HG02852 (cell line): ENCODE data around the gene IFT122.
A peak's percentile ranks its signal among the peaks of the same experiment; 100 is the strongest.
"Not testable (repeated sequence)": the region's sequence is repeated elsewhere in the genome, so short reads cannot be mapped to it uniquely, and the experiment has no call there.

Source experiments
- ATAC-seq: cut with Tn5 transposase; IDR thresholded peaks from one replicate; pipeline ENCODE4 v1.9.1; 2021; ENCODE audit warnings: mild to moderate bottlenecking, moderate library complexity; ENCODE audit not compliant: unreplicated experiment

Gene IFT122, protein sequence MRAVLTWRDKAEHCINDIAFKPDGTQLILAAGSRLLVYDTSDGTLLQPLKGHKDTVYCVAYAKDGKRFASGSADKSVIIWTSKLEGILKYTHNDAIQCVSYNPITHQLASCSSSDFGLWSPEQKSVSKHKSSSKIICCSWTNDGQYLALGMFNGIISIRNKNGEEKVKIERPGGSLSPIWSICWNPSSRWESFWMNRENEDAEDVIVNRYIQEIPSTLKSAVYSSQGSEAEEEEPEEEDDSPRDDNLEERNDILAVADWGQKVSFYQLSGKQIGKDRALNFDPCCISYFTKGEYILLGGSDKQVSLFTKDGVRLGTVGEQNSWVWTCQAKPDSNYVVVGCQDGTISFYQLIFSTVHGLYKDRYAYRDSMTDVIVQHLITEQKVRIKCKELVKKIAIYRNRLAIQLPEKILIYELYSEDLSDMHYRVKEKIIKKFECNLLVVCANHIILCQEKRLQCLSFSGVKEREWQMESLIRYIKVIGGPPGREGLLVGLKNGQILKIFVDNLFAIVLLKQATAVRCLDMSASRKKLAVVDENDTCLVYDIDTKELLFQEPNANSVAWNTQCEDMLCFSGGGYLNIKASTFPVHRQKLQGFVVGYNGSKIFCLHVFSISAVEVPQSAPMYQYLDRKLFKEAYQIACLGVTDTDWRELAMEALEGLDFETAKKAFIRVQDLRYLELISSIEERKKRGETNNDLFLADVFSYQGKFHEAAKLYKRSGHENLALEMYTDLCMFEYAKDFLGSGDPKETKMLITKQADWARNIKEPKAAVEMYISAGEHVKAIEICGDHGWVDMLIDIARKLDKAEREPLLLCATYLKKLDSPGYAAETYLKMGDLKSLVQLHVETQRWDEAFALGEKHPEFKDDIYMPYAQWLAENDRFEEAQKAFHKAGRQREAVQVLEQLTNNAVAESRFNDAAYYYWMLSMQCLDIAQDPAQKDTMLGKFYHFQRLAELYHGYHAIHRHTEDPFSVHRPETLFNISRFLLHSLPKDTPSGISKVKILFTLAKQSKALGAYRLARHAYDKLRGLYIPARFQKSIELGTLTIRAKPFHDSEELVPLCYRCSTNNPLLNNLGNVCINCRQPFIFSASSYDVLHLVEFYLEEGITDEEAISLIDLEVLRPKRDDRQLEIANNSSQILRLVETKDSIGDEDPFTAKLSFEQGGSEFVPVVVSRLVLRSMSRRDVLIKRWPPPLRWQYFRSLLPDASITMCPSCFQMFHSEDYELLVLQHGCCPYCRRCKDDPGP

DNA sequence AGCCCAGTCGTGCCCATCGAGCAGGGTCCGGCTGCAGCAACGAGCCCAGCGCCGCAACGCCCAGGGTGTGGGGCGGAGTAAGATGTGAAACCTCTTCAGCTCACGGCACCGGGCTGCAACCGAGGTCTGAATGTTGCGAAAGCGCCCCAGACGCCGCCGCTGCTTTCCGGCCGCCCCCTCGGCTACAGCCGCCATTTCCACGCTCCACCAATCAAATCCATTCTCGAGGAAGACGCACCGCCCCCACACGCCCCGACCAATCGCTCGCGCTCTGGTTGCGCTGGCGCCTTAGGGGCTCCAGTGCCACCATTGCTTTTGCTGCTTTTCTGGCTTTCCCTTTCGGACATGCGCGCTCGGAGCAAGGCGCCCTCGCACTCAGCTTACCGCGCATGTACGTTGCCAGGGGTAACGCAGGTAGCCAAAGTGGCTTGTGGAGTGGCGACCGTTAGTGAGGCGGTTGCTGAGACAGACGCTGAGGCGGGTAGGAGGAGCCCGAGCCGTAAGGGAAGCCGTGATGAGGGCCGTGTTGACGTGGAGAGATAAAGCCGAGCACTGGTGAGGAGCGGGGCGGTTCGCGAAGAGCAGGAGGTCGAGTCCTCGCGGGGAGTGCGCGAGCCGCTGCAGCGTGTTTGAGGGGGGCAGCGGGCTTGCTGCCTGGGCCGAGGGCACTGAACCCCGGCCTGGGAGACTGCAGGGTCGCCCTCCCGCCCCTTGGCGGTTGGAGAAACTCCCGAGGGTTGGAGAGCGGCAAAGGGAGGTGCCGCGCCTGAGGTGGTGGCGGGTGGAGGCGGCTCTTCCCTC is at the start of gene IFT122, which contains the start of gene MBD4:
TSS of gene IFT122 (plus strand) at position 408 of the 801 bp plus-strand sequence. CDS start at position 515, 107 bp downstream.
TSS of gene MBD4 (minus strand) at position 132 of the 801 bp plus-strand sequence. CDS start at position 17, 115 bp downstream.
- ATAC-seq, result peak; percentile 84

DNA sequence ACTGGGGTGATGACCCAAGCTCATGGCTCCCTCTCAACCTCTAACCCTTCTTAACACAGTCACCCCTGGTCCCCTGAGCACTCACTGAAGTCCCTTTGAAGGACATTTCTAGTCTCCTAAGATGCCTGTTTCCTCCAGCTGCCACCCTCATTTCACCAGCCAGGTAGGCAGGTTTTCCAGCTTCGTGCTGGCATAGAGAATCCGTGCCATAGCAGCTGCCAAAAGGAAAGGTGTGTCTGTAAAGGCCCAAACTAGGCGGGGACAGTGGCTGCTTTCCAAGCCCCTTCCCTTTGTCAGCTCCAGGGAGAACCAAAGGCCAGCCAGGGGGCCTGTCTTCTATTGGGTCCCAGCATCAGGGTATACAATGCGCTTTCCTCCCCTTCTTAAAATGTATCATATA is 48.4 kb upstream of the IFT122 start:
- ATAC-seq, result not testable (repeated sequence)

DNA sequence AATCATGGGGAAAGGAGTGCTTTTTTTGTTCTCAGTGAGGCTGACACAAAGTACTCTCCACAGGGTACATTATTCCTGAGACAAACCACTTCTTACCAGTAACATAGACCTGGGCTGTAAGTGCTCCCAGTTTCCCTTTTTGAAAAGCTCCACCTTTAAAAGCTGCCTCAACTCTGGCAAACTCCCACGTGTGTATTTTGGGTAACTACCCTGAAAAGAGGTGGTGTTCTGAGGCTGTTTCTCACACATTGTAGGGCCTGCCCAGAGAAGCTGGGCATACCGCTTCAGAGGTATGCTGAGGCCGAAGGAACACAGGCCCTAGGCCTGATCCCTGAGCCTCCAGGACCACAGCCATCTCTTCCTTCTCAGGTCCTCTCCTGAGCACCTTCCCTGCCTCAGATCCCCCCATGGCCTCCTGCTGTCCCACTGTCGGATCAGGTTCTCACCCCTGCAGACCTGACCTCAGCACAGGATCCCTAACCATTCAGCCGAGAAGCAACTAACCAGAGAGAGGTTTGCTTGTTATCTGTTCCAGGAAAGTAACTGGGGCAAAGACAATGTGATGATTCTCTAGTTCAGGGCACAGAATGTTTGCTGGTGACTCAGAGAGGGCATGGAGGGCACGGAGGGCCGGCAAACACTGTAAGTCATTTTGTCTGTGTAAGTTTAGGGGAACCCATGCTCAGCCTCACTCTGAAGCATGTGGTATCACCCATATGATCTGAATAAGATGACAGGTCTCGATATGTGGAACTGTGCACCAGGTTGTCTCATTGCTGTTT is 47.7 kb upstream of the IFT122 start:
- ATAC-seq, result not testable (repeated sequence)

DNA sequence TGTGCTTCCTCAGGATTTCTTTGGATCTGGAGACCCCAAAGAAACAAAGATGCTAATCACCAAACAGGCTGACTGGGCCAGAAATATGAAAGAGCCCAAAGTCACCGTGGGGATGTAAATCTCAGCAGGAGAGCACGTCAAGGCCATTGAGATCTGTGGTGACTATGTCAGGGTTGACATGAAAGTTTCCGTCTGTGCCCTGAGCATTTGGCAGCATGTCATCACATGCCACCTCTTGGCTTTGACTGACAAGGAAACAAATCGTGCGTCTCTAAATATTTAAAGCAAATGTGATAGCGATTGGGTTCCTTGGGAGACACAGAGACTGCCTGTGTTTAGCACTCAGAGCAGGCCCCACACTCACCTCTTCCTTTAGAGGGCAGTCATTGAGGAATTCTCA is 46.8 kb upstream of the IFT122 start:
- ATAC-seq, result no peak

DNA sequence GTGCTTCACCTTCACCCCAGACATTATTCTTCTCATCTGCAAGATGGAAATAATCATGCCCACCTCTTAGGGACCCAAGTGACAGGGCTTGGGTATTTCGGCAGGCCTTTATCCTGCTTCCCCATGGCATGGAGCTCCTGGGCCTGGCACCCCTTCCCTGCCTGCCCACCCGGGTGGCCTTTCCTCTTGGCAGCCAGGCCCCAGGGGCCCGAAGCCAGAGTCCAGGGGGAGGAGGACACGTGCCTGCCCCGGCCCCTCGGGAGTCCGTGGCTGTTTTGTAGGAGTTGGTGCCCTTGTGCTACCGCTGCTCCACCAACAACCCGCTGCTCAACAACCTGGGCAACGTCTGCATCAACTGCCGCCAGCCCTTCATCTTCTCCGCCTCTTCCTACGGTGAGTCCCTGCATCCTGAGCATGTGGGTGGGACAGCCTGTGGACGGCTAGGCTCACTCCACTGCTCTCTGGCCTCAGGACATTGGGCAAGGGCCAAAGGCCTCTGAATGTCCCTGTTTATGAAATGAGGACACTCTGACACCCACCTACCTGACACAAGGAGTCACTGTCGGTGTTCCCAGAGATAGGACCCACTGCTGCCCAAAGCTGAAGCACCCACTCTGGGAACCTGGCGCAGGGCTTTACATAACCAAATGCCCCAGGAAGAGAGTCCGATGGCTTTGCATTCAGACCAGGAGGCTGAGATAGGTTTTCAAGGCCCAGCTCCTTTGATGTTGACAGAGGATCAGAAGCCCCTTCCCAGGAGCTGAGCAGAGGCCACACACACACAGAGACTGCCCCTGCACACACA is 46.1 kb upstream of the IFT122 start:
- not testable (repeated sequence) for ATAC-seq

DNA sequence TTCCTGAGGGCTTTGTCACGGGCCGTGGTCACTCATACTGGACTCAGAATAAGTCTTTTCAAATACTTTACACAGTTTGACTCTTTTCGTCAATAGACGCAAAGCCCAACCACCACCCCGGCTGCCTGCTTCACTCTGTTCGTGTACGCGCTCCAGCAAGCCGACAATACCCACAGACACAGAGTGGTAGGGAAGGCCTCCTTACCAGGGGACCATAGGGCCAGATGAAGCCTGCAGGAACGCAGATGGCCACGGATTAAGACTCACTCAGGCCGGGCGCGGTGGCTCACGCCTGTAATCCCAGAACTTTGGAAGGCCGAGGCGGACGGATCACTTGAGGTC is 41.2 kb upstream of the IFT122 start:
- ATAC-seq, result peak; percentile 17

DNA sequence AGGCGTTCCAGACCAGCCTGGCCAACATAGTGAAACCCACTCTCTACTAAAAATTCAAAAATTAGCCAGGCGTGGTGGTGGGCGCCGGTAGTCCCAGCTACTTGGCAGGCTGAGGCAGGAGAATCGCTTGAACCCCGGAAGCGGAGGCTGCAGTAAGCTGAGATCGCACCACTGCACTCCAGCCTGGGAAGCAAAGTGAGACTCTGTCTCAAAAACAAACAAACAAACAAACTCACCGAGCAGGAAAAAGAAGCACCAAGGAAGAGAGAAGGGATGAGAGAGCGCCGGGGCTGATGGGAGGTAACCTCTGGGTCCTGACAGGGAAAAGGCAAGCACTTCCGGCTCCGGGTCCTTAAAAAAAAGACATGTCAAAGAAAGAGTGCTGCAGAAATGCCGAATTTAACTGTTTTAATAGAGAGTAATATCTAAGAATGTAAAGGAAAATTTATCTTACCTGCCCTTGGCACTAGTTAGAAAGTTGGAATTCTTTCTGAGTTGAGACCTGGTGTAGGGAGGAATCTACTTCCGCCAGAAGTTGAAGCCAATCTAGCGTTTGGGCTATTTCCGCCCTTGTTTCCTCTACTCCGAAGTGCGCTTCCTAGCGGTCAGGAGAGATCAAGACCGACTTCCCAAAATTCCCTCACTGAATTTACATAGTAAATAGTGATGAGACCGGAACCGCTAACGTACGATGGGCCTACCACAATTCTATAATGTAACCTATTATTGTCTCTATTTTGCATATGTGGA is 40.7 kb upstream of the IFT122 start:
- ATAC-seq, result peak; percentile 81

DNA sequence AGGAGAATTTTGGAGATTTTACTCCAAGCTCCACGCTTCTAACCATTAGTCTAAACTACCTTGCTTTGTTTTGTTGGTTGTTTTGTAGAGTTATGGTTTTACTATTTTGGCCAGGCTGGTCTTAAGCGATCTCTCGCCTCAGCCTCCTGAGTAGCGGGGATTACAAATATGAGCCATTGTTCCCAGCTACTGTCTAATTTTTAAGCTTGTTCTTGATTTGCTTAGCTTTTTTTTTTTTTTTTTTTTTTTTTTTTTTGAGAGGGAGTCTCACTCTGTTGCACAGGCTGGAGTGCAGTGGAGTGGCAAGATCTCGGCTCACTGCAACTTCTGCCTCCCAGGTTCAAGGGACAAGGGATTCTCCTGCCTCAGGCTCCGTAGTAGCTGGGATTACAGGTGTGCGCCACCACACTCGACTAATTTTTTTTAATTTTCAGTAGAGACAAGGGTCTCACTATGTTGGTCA is 40.1 kb upstream of the IFT122 start:
- ATAC-seq, result peak; percentile 11

DNA sequence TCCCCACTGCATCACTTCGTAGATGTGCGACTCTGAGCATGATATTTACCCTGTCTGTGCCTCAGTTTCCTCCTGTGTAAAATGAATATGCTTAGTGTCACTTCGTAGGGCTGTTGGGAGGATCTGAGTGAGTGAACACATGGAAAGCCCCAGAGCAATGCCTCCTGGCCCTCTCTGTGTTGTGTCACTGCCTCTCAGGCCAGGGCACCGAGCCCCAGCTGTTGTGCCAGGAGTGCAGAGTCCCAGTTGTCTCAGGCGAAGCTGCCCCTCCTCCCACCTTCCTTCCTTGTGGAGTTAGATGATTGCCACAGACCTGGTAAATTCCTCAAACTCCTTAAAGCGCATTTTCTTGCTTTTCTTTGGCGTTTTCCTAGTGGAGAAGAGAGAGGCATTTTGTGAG is 37.8 kb upstream of the IFT122 start:
- no peak for ATAC-seq

DNA sequence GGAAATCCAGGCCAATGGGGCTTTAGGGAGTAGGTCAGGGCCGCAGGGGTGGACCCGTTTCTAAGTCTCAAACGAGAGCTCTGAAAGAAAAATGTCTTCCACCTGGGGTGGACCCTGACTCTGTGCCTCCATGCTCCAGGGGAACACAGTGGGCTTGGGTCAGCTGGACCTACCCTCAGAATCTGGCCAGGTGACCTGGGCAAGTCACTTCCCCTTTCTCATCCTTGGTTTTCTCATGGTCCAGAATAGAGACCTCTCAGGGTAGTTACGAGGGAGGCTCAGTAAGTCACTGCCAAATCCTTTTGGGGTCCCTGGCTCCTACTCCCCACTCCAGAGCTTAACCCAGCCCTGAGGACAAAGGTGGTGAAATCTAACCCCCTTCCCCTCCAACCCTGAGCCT is 37.4 kb upstream of the IFT122 start:
- no peak for ATAC-seq

DNA sequence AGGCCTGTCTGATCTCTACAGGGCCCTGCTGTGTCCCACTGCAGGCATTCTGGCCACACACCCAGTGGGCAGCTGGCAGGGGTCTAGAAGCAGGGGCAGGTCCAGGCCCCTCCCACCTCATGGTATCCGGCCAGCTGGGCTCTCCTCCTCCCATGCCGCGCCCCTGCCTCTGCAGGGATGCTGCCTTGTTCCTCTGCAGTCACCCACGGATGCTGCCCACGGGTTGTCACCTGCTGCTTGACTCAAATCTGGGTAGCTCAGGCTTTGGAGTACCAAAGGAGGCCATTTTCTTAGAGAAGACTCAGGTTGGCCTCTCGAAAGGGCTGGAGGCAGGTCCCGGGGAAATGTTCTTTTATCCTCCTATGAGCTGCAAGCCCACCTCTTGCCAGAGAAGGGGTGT is 36.6 kb upstream of the IFT122 start:
- no peak for ATAC-seq

DNA sequence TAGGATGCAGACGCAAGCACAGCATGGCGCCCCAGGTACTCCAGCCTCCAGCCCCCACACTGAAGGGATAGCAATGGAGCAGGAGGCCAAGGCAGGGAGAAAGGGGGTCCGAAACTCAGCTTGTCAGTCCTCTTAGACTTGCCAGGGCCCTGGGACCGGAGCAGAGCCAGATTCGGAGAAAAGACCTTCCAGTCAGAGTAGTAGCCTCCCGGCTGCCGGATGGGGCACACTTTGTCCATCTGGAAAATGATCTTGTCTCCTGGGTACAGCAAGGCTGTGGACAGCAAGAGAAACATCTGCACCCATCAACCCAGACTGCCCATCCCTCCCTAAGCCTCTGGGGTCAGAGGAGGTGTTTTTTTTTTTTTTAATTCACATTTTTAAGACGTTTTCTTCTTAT is 35.9 kb upstream of the IFT122 start:
- no peak for ATAC-seq

DNA sequence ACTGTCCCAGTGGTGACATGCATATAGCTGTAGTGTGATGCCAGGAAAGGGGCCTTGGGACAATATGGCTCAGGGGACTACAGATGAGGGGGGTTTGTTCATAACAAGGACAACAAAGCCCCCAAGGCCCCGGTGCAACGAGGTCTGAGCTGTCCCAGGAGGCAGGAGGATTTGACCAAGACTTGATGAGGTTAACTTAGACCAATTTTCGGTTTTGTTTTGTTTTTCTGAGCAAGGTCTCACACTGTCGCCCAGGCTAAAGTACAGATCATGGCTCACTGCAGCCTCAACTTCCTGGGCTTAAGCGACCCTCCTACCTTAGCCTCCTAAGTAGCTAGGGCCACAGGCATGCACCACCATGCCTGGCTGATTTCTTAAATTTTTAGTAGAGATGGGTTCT is 35.4 kb upstream of the IFT122 start:
- ATAC-seq, result no peak

DNA sequence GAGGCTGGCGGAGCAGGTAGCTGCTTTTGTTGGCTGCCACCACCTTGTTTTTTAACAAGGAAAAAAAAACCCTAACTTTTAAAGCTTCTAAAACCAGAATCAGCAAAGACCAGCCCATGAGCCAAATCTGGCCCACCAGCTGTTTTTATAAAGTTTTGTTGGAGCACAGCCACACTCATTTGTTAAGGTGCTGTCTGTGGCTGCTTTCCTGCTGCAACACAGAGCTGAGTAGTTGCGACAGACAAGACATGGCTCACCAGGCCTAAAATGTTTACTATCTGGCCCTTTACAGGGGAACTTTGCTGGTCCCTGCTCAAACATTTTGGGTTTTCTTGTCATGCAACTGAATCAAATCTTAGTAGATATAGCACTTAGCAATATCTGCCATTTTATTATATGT is 30.5 kb upstream of the IFT122 start:
- ATAC-seq, result no peak

DNA sequence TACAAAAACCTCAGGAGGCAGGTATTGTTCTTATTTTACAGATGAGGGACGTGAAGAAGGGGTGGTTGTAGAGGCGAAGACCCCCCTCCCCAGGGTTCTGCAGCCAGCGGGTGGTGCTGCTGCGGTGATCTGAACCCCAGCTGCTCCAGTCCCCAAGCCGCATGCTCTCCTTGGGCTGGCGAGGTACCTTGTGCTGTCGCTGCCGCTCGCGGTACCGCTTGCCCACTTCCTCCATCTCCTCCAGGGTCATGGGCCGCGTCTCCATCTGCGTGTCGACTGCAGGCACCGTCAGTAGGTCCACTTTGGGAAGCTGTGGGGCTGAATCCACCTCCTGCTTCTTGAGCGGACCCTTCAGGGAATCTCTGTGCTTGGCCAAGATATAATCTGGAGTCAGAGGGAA is 29.1 kb upstream of the IFT122 start:
- no peak for ATAC-seq

DNA sequence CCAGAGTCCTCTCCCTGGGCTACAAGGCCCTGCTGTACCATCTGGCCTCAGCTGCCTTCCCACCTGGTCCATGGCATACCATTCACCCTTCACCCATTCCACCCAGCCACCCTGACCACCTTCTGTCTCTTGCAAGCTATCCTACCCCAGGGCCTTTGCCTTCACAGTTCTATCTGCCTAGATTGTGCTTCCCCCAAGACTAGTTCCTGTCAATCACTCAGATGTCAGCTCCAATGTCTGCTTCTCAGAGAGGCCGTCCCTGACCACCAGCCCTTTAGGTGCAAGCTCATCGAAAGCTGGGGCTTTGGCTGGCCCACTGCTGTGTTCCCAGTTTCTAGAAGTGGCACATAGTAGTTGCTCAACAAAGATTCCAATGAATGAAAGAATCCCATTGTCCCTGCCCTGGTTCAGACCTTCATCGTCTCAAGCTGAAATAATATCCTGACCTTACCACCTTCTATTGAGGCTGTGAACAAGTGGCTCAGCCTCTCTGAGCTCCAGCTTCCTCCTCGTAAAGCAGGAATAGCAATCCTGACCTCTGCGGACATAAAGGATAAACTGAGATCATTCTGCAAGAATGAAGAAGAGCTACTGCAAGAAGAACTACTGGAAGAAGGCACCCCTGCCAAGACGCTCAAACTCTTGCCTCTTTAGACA is 27.4 kb upstream of the IFT122 start:
- no peak for ATAC-seq

DNA sequence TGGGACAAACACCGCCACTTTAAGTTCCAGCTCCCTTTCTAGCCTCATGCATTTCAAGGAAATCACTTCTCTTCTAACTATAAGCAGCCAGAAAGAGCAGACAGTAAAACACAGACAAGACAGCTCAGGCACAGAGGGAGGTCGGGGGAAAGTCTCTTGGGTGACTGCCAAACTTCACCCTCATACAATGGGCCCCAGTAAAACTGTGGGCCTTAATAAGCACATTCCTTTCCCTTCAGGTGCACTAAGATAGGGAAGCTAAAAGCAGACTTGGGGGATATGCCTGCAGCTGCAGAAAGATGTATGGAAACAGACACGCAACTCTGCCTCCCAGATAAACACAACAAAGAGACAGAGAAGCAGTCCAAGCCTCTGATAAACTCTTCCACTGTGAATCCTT is 26.8 kb upstream of the IFT122 start:
- not testable (repeated sequence) for ATAC-seq
